Measurements from ENCODE around the gene CKAP4. TPM values are rescaled to one million over a fixed set of nuclear protein-coding genes. Genes with fewer than 3 reads are reported as not detected.

CKAP4 gene
- total and polyA plus RNA-seq, 2 donors (not counting 3 experiments of a cell fraction or from before 2014, with no cell fraction given), result 117 to 223 TPM

DNA sequence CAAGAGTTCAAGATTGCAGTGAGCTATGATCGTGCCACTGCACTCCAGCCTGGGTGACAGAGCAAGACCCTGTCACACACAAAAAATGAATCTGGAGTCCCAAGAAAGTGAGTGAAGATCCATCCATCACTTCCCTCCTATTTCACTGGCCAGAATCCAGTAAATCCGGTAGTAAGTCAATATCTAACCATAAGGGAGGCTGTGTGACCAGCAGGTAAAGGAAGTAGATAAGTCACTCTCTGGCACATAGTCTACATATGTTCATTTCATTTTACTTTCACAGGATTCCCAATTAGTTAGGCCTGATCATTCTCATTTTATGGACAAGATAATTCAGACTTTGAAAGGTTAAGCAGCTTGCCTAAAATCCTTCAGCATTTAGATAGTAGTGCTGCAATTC is 42.8 kb upstream of the CKAP4 start:
- Histone ChIP-seq H3K4me1 (ENCODE audit: control insufficient read depth, extremely low read depth, insufficient read depth, low read length) (no peaks in the 10 kb centered on the region), H3K27me3 (ENCODE audit: control insufficient read depth in 2 of 2, insufficient read depth in 2 of 2, low read length in 2 of 2) (peaks cover 0 to 2% of the 10 kb centered on the region in 2 experiments), H3K36me3 (ENCODE audit: control insufficient read depth in 2 of 2, extremely low read depth in 1 of 2, insufficient read depth in 2 of 2, low read length in 2 of 2) (no peaks in the 10 kb centered on the region), H2AFZ (ENCODE audit: low read depth, low read length) (no peak overlapping the region), H3K9me1 (replicated peaks; ENCODE audit: control insufficient read depth, extremely low read depth, insufficient read depth, low read length) (no peaks in the 10 kb centered on the region), H3K27ac (ENCODE audit: insufficient read depth, low read depth, low read length) (no peak overlapping the region), H3K9me3 (replicated peaks; ENCODE audit: control insufficient read depth, insufficient read depth, low read length) (no peaks in the 10 kb centered on the region), H4K20me1 (replicated peaks; ENCODE audit: control insufficient read depth, extremely low read depth, insufficient read depth, low read length) (no peaks in the 10 kb centered on the region), H3K4me3 (replicated peaks in 1 of 3; ENCODE audit: insufficient read depth in 1 of 3, low read depth in 1 of 3, low read length in 3 of 3) (no peak overlapping the region), H3K9ac (replicated peaks; ENCODE audit: extremely low read depth, insufficient read depth, low read length) (no peak overlapping the region), H3K4me2 (ENCODE audit: insufficient read depth, low read length) (no peak overlapping the region), H3K79me2 (ENCODE audit: control insufficient read depth, insufficient read depth, low read length) (no peaks in the 10 kb centered on the region)
- DNase-seq (ENCODE audit: low read depth, low spot score) (no peak), FAIRE-seq (no peak)
- intact Hi-C loops (cut with micrococcal nuclease), result no loop called here
- ChIA-PET POLR2A (no interaction called here), CTCF (no interaction called here)
- BruUV-seq (replicated peaks), result no TSS peak
- dilution Hi-C loops (cut with MboI; ENCODE audit: extremely low pct_ligation_motif_present, low sequenced_read_pairs), result no loop called here
- no peak for TF ChIP-seq POLR2AphosphoS5 (IDR thresholded peaks at IDR 0.05; ENCODE audit: insufficient read depth, low read depth, low read length)

GRCh38 chr12:106289196-106289681 is 41.4 kb upstream of the CKAP4 start:
- no peaks in the 10 kb centered on the region for H4K20me1 ChIP-seq (replicated peaks; ENCODE audit: control insufficient read depth, extremely low read depth, insufficient read depth, low read length)
- no peaks in the 10 kb centered on the region for H3K9me1 ChIP-seq (replicated peaks; ENCODE audit: control insufficient read depth, extremely low read depth, insufficient read depth, low read length)
- FAIRE-seq, result no peak
- no peak overlapping the region for H3K4me3 ChIP-seq (replicated peaks in 1 of 3; ENCODE audit: insufficient read depth in 1 of 3, low read depth in 1 of 3, low read length in 3 of 3)
- peaks cover 0 to 2% of the 10 kb centered on the region in 2 experiments for H3K27me3 ChIP-seq (ENCODE audit: control insufficient read depth in 2 of 2, insufficient read depth in 2 of 2, low read length in 2 of 2)
- no peak overlapping the region for H3K4me2 ChIP-seq (ENCODE audit: insufficient read depth, low read length)
- H2AFZ ChIP-seq (ENCODE audit: low read depth, low read length), result peak overlapping the region; percentile 66
- H3K36me3 ChIP-seq (ENCODE audit: control insufficient read depth in 2 of 2, extremely low read depth in 1 of 2, insufficient read depth in 2 of 2, low read length in 2 of 2), result no peaks in the 10 kb centered on the region
- dilution Hi-C loops (cut with MboI; ENCODE audit: extremely low pct_ligation_motif_present, low sequenced_read_pairs), result no loop called here
- intact Hi-C loops (cut with micrococcal nuclease), result no loop called here
- no peak for DNase-seq (ENCODE audit: low read depth, low spot score)
- H3K4me1 ChIP-seq (ENCODE audit: control insufficient read depth, extremely low read depth, insufficient read depth, low read length), result peaks cover 6% of the 10 kb centered on the region
- no peak overlapping the region for H3K9ac ChIP-seq (replicated peaks; ENCODE audit: extremely low read depth, insufficient read depth, low read length)
- no peak overlapping the region for H3K27ac ChIP-seq (ENCODE audit: insufficient read depth, low read depth, low read length)
- ChIA-PET CTCF (interaction anchor here (0.8 kb wide), 1 partner anchor 56 kb away, joined by 3 read pairs; no protein-coding TSS in a partner anchor), POLR2A (no interaction called here)
- no TSS peak for BruUV-seq (replicated peaks)
- H3K9me3 ChIP-seq (replicated peaks; ENCODE audit: control insufficient read depth, insufficient read depth, low read length), result no peaks in the 10 kb centered on the region
- no peak for TF ChIP-seq CTCF (IDR thresholded peaks at IDR 0.05; ENCODE audit: extremely low read depth in 1 of 2, insufficient read depth in 1 of 2, low read depth in 1 of 2, low read length in 2 of 2)
- no peak for TF ChIP-seq GATA2 (IDR thresholded peaks at IDR 0.05; ENCODE audit: insufficient read depth, insufficient read length, low read depth, low read length)
- TF ChIP-seq FOS (IDR thresholded peaks at IDR 0.05; ENCODE audit: borderline replicate concordance, insufficient read depth, low read length), result no peak
- TF ChIP-seq POLR2AphosphoS5 (IDR thresholded peaks at IDR 0.05; ENCODE audit: insufficient read depth, low read depth, low read length), result no peak
- no peak for TF ChIP-seq POLR2A (IDR thresholded peaks at IDR 0.05; ENCODE audit: low read depth, low read length)
- no peak for TF ChIP-seq EZH2 (IDR thresholded peaks at IDR 0.05; ENCODE audit: borderline replicate concordance, low read depth, low read length, severe bottlenecking)
- no peak for TF ChIP-seq MAX (IDR thresholded peaks at IDR 0.05; ENCODE audit: insufficient read depth, insufficient read length)
- no peak for TF ChIP-seq MYC (IDR thresholded peaks at IDR 0.05; ENCODE audit: low read depth, low read length)
- no peak for TF ChIP-seq JUN (IDR thresholded peaks at IDR 0.05; ENCODE audit: borderline replicate concordance, insufficient read depth, insufficient read length, low read depth)
- no peaks in the 10 kb centered on the region for H3K79me2 ChIP-seq (ENCODE audit: control insufficient read depth, insufficient read depth, low read length)

Data from endothelial cell of umbilical vein (primary cell).